GM19025 (cell line): ENCODE data around the gene SDK1.

Experiments
- ATAC-seq: cut with Tn5 transposase; IDR thresholded peaks from one replicate; pipeline ENCODE4 v1.9.1; 2021; ENCODE audit warnings: mild to moderate bottlenecking, low read depth, moderate library complexity; ENCODE audit not compliant: unreplicated experiment

SDK1 gene

GRCh38 chr7:3760651-3761050 is 459.6 kb downstream of the SDK1 start:
- ATAC-seq, result no peak

- ATAC-seq, result no peak
Observed at GRCh38 chr7:3762146-3762831, 461.2 kb downstream of the SDK1 start.

DNA sequence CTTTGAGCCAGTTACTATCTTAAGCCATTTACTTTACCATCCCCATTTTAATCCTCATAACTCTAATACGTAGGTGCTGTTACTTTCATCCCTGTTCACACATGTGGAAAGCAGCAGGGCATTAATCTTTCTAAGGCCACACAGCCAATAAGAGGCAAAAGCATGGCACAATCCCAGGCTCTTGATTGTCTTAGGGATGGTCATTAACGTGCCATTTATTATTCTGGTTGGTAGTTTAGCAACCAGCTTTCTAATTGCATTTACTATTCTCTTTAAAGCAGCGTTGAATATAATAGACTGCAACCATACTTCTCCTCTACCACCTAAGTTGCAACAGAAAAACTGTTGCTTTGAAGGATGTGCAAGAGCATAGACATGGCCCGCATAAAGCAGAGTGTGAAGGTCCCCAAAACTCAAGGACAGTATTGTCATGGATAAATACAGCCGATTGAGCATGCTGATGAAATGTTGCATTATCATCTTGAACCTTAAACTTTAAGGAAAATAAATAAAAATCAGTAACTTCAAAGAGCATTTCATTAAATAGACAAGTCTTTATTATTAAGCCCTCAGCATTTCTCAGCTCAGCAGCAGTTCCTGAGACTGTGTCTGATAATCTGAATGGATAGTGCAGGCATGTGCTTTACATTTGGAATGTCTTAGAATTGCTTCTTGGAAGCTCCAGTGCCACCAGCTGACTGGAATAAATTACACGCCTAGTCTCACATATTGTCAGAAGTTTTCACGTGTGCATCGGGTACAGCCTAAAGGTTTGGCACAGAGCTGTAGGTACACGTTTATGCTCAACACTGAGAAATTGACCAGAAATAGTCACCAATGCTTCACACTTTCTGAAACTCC is 467.1 kb downstream of the SDK1 start:
- ATAC-seq, result no peak

DNA sequence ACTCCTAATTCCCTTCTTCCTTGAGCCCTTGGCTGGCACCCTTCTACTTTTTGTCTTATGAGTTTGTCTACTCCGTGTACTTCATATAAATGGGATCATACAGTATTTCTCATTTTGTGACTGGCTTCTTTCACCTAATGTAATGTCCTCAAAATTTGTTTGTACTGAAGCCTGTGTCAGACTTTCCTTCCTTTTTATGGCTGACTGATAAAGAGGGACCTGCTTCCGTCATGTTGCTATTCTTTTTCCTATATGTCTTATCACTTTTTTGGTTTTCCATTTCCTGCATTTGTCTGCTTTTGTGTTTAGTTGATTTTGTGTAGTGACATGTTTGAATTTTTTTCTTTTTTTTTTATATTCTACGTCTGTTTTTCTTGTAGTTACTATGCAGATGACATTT is 470.9 kb downstream of the SDK1 start:
- ATAC-seq, result no peak

DNA sequence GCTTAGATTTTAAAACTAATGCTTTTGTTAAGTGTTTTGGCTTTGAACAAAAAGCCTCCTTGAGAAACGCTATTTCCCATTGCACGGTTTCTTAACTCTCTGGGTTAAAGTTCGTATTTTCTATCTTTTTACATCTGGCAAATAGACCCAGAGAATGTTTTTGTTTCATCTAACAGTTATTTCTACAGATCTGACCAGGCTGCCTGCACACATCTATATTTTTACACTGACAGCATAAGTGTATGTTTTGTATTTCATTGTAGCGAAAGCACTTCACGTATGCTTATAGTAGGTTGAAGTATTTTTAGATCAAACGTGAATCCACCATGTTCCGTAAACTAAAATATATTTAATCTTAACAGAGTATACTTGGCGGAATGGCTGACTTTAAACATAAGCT is 477.3 kb downstream of the SDK1 start:
- no peak for ATAC-seq

DNA sequence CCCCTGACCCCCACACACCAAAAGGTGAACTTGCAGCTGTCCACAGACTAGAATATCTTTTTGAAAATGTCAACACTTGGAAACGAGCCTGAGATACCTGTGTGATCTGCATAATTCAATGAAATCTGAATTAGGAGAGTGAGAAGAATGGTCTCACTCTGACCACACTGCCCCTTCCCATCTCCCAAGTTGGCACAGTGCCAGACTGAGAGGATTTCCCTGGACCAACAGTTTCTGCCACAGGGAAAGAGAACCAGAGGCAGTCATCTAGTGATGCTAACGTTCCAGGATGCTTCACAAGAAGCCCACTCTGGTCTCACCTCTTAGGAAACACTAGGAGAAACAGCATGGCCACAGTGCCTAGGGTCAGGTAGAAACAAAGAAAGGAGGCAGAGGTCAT is 479.0 kb downstream of the SDK1 start:
- no peak for ATAC-seq

DNA sequence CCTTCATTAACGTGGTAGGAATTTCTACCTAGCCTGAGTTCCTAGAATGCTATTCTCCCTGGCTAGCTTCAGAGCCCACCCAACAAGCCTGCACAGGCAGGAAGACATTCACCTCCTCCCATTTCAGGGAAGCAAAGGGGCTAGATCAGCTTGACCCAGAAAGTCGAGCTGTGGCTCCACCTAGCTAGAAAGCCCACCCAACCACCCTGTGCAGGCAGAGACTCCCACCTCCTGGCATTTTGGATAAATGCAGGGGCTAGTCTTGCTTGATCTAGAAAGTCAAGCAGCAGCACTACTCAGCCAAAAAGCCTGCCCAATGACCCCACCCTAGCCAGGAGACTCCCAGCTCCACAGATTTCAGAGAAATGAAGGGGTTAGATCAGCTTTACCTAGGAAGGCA is 479.5 kb downstream of the SDK1 start:
- ATAC-seq, result no peak

- ATAC-seq, result no peak
Observed at GRCh38 chr7:3781607-3782006, 480.6 kb downstream of the SDK1 start.

- ATAC-seq, result no peak
Observed at GRCh38 chr7:3787717-3788264, 486.7 kb downstream of the SDK1 start.

GRCh38 chr7:3790803-3791202 is 489.8 kb downstream of the SDK1 start:
- ATAC-seq, result no peak

- ATAC-seq, result no peak
Observed at GRCh38 chr7:3791327-3791726, 490.3 kb downstream of the SDK1 start.

- no peak for ATAC-seq
Observed at GRCh38 chr7:3795141-3795540, 494.1 kb downstream of the SDK1 start.

DNA sequence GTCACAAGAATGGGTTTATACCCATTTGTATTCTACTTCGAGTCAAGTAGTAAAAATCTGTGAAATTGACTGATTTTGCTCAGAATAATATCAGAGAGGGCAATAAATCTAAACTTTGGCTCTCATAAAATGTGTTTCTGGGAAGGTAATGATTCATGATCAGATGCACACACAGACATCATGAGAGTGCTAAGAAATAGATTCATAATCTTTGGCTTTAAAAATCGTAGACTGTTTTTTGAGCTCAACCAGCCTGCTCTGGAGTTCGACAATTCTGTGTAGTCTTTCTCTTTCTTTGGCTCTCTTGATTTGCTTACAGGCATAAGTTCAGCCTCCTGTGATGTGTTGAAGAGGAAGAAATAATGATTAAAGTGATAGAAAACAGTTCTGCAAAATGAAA is 494.7 kb downstream of the SDK1 start:
- ATAC-seq, result no peak

- ATAC-seq, result no peak
Observed at GRCh38 chr7:3805151-3805550, 504.1 kb downstream of the SDK1 start.

- ATAC-seq, result no peak
Observed at GRCh38 chr7:3806516-3806915, 505.5 kb downstream of the SDK1 start.

- no peak for ATAC-seq
Observed at GRCh38 chr7:3807824-3808223, 506.8 kb downstream of the SDK1 start.

DNA sequence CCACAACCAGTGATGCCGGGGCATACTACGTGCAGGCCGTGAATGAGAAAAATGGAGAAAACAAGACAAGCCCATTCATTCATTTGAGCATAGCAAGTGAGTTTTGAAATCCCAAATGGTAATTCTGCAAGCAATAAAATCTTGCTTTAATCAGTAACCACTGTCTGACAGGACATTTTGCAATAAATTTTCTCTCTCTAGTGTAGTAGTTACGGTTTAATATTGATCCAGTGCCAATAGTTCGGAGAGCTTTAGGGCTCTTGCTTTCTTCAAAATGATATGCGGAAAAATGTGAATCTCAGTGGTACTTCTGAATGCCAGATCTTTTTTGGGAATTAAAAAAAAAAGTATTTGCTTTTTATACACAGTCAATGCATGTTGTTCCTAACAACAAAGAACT is 520.4 kb downstream of the SDK1 start:
- no peak for ATAC-seq

DNA sequence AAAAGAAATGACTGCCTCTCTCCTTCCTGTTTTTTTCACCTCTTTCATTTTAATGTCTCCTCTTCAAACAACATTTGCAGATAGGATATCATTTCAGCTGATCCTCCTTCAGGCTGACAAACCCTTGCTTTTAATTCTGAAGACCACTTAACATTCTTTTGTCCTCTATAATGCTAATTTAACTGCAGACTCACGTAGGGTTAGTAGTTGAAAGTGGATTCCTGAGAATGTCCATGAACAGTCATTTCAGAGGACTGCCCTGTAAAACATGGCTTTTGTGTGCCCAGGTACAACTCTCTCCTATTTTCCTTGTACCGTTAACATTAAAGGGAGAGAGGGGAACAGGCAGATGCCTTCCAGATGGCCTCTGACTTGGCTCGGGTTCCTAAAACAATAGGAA is 524.4 kb downstream of the SDK1 start:
- no peak for ATAC-seq

DNA sequence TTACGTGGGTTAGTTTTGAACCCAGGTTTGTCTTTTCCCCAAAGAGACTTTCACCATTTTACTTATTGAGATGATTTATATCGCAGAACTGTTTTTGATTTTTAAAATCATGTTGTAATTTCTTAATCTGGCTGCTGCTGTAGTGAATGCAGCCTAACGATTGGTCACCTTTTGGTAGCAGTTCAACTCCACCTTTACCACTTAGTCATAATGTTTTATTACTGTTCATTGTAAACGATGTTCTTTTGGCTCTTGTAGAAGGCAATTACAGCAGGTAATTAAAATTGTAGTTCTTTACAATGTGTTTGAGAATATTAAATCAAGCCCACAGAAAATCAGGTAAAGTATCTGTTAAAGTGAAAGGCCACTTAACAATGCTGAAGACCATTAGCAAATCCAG is 531.1 kb downstream of the SDK1 start:
- no peak for ATAC-seq

DNA sequence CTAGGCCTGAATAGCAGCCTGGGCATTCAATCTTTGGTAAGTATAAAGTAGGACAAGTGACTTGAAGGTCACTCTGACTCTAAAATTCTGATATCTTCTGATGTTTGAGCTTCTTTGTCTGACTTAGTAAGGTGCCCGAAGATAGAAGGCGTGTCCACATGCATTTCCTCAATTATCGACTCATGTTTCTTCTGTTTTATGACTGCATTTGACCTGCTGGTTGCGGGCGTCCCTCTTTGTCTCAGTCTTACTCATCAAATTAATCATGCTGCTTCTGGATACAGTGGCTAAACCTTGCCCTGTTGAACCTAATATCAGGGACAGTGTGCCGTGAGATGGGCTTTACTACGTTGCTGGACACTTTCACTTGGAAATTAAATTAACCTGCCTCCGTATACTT is 534.1 kb downstream of the SDK1 start:
- no peak for ATAC-seq

GRCh38 chr7:3836855-3837254 is 535.8 kb downstream of the SDK1 start:
- ATAC-seq, result no peak
